ENCODE results near the gene SEMA6A.

Gene SEMA6A

GRCh38 chr5:116456036-116456435 is 118.6 kb downstream of the SEMA6A start:
- no peak for DNase-seq

- no peak for DNase-seq
Measured at GRCh38 chr5:116455061-116455460, 119.6 kb downstream of the SEMA6A start.

DNA sequence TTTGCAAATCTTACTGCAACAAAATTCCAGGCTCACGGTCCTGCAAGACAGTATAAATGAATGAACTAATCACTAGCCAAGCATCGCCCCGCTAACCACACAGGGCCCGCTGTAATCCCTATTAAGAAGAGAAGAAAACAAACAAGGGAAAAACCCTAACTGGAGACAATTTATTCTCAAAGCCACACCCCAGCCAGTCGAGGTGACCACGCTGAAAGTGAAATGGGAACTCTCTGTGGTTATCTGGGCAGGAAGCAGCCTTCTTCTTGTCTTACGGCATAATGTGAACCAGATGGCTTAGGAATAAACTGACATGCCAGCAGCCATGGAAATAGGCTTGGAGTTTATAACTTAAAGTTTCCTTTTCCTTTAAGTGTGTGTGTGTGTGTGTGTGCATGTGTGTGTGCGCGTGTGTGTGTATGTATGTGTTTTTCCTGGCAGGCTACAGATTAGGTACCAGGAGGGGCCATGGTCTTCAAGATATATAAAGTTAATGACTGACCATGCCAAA is 120.2 kb downstream of the SEMA6A start:
- DNase-seq = no peak

DNA sequence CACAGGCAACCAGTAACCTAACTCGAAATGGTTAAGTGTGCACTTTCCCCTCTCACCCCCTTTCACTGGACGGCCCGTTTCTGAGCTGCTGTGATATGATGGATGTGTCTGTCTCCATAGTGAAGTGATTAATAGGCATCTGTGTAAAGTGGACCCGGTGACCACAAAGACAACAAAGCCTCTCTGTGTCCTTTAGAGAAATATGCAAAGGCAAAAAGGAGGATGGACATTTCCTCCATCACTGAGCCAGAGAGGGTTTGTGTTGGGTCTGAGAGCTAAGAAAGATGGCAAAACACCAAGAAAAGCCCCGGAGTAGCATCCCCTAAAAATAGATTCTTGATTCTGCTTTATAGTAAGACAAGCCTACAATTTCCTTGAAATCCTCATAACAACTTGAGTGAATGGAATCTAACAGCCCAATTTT is 120.6 kb downstream of the SEMA6A start:
- DNase-seq = no peak

DNA sequence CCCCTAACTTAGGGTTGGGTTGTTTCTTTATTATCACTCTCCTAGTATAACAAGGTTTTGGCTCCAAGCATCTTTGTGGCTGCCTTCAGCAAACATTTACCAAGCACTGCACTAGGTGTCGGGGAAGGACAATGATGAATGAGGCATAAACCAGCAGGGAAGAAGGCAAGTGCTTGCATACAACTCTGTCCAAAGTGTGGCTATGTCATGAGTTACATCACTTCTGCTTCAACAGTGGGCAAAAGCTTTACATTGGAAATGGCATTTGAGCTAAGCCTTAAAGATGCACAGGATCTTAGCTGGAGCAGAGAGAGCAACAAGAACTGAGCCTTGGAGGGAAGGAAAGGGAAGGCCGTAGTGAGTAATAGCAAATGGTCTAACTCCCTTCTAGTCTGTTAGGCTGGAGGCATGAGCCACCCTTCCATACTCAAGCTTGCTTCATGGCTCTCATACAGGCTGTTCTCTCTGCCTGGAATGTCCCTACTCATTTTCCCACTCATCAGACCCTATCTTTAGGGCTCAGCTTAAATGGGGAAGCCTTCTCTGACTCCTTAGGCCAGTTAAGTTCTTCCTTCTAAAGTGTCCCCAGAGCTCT is 121.8 kb downstream of the SEMA6A start:
- DNase-seq = no peak

- no peak for DNase-seq
Measured at GRCh38 chr5:116451905-116452450, 122.6 kb downstream of the SEMA6A start.

DNA sequence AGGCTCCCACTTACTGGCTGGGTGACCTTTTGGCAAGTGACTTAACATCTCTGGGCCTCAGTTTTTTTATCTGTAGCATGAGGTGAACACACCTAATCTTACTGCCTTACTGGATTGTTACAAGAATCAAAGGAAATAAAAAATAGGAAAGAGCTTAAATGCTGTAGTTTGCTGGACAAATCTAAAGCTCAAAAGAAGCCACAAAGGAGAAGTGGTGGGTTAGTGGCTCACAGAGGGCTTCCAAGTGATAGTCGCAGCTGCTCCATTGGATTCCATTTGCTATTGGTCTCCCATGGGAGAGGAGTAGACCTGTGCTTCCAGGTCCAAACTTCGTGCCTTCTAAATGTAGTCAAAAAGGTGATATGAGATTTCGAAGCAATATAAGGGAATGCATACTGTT is 123.6 kb downstream of the SEMA6A start:
- no peak for DNase-seq

DNA sequence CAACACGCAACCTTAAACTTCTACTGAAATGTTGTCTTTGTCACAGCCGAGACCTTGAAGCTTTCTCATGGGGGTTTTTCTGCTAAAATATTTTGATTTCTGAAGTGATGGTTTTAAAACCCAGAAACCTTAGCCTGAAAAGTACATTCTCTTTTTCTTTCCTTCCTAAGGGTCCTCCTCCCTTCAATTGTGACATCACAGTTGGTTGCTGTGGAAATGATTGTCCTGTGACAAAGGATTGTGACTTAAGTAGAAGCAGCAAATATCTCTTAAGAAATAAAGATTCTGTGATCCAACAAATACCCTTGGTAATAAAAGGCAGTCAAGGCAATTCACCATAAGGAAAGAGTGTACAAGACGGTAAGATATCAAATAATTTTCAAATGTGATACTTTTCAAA is 125.2 kb downstream of the SEMA6A start:
- DNase-seq = no peak

- DNase-seq = no peak
Measured at GRCh38 chr5:116448870-116449427, 125.7 kb downstream of the SEMA6A start.

GRCh38 chr5:116448450-116448849 is 126.2 kb downstream of the SEMA6A start:
- DNase-seq = no peak

- DNase-seq = no peak
Measured at GRCh38 chr5:116446356-116447005, 128.1 kb downstream of the SEMA6A start.

DNA sequence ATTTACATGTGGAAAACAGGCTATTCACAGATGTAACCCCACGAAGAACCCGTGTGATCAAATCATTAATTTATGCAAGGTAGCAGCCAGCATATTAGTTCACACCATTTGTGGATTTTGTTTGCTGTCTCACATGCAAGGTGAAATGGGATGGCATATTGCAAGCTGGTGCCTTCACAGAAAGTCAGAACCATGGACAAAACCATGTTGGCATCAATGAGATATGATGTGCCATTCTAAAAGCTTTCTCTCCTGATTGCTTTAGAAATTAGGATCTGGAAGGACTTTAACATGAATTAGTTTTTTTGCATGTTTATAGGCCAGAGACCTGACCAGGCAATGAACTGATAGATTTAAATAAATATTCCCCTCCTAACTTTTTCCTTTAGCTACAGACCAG is 129.3 kb downstream of the SEMA6A start:
- no peak for DNase-seq

DNA sequence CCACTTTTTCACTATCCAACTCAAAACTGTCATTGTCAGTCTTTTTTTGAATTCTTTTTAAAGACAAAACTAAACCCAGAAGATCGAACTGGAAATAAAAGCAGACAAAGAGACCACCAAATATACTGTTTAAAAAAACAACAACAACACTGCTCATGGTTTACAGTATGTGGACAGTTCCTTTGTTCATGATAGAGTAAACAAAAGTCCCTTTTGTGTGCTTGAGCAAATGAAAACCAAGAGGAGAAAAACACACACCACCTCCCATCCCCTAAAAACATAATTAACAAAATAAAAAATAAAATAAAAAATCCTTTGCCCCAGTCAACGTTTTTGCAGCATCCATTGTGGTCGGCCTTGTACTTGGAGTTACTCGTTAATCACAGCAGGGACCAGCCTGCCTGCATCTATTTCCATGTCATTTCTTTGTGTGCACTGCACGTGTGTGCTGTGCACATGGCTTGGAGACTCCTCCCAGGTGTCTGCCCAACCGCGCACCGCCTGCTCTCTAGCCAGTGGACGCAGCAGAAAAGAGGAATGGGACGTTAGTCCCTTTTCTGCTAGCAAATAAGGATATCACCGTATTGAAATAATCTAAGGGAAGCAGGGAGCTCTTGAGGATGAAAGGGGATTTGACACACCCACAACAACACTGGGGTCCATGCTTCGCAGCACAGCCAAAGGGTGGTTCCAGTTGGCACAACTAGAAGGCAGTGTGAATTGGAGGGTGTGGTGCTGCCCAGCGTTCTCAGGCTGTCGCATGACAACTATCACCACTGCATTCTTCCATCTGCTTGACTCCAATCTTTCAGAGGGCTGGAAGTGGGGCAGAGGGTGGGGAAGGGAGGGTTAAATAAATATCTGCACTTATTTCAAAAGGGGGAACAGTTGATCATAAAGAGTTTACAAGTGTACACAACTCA is 130.0 kb downstream of the SEMA6A start:
- no peak for DNase-seq

GRCh38 chr5:116442931-116443551 is 131.6 kb downstream of the SEMA6A start:
- no peak for DNase-seq

DNA sequence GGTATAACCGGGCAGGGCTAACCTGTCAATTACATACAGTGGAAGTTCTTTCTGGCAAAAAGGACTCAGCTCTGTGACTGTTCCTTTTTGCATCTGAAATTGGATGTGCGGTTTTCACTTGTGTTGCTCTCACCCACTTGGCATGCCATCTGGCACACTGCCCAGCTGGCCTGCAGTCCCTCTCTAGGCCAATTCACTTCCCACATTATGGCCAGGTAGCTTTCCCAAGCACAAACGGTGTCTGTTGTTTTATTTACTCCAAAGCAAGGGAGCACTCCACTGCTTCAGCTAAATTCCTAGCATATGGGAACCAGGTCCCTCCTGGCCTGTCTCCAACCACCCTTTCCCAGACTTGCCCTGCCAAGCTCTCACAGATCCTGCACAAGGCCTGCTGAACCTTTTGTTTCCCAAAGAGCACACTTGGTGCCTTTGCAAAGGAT is 132.5 kb downstream of the SEMA6A start:
- peak; percentile 77 to 89 for DNase-seq

GRCh38 chr5:116441223-116441622 is 133.4 kb downstream of the SEMA6A start:
- no peak for DNase-seq

DNA sequence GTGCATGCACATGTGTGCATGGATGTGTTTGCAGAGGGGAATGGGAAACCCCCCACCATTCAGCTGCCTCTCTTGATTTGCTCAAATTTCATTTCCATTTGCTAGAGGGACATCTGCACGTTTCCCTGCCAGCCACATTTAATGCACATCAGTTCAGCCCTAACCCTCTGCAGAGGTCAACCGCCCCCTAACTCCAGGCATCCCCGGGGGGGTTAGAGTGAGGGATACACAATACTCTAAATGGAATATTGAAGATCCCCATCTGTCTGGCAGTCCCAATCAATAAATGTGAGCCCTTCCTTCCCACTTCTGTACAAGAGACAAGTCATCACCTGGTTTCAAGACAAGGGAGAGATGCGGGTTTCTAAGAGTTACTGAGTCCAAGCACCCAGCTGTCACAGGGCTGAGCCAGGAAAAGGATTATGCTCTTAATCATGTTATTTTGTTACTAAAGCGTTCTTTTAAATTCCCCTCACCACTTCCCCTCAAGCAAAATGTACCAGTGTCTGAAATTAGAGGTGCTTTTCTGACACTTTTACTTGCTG is 134.1 kb downstream of the SEMA6A start:
- no peak for DNase-seq

GRCh38 chr5:116439905-116440304 is 134.7 kb downstream of the SEMA6A start:
- DNase-seq = no peak

- no peak for DNase-seq
Measured at GRCh38 chr5:116438979-116439554, 135.6 kb downstream of the SEMA6A start.

- no peak for DNase-seq
Measured at GRCh38 chr5:116437922-116438578, 136.6 kb downstream of the SEMA6A start.

GRCh38 chr5:116437351-116437705 is 137.3 kb downstream of the SEMA6A start:
- DNase-seq = no peak
